ENCODE measurements around the gene PRRX2. TPM values are rescaled to one million over a fixed set of nuclear protein-coding genes. Genes with fewer than 3 reads are reported as not detected.

The PRRX2 gene
- total and polyA plus RNA-seq, 2 of the 13 experiments (the other 11 are each of a cell fraction or from before 2014, with no cell fraction given) = 0.05 TPM; not detected in 1

GRCh38 chr9:129626079-129626624 lies 39.3 kb upstream of the PRRX2 start, which contains the start of gene NTMT1 (continued):
- TF ChIP-seq ZFP90 (CRISPR knock-in tag; IDR thresholded peaks at IDR 0.05; ENCODE audit: borderline replicate concordance) (peak; percentile 91), GZF1 (CRISPR knock-in tag; IDR thresholded peaks at IDR 0.05) (peak; percentile 91; the same call in 1 of the 2 replicates), KDM5A (IDR thresholded peaks at IDR 0.05; ENCODE audit: borderline replicate concordance, low read length) (peak; percentile 73; the same call in 1 of the 2 replicates), HNF1B (CRISPR knock-in tag; IDR thresholded peaks at IDR 0.05) (peak; percentile 50), ZFP91 (CRISPR knock-in tag; IDR thresholded peaks at IDR 0.05; ENCODE audit: borderline replicate concordance) (peak; percentile 86; the same call in 1 of the 2 replicates), HCFC1 (IDR thresholded peaks at IDR 0.05; ENCODE audit: low read depth, low read length) (peak; percentile 16; the same call in 1 of the 2 replicates), ZNF782 (CRISPR knock-in tag; IDR thresholded peaks at IDR 0.05; ENCODE audit: borderline replicate concordance) (peak; percentile 86; the same call in 1 of the 2 replicates), ZNF687 (CRISPR knock-in tag; IDR thresholded peaks at IDR 0.05) (peak; percentile 94), ZFP82 (CRISPR knock-in tag; IDR thresholded peaks at IDR 0.05; ENCODE audit: borderline replicate concordance) (peak; percentile 82), MTERF4 (CRISPR knock-in tag; IDR thresholded peaks at IDR 0.05) (peak; percentile 89; the same call in 1 of the 2 replicates), ZKSCAN1 (IDR thresholded peaks at IDR 0.05; ENCODE audit: low read length) (no peak), MAZ (IDR thresholded peaks at IDR 0.05; ENCODE audit: borderline replicate concordance, low read depth, low read length) (peak; percentile 45; the same call in 1 of the 2 replicates), MAZ (CRISPR knock-in tag; IDR thresholded peaks at IDR 0.05; ENCODE audit: low read depth) (0 out of 2 replicates have a peak, but pooled peaks have one; percentile 49), ZNF772 (CRISPR knock-in tag; IDR thresholded peaks at IDR 0.05) (peak; percentile 60; the same call in 1 of the 2 replicates), ASH2L (IDR thresholded peaks at IDR 0.05; ENCODE audit: insufficient read length, low read depth, low read length) (peak; percentile 86), ZFY (CRISPR knock-in tag; IDR thresholded peaks at IDR 0.05) (peak; percentile 82; the same call in 1 of the 2 replicates), ZNF75D (CRISPR knock-in tag; IDR thresholded peaks at IDR 0.05; ENCODE audit: borderline replicate concordance) (no peak), RAD21 (CRISPR knock-in tag; IDR thresholded peaks at IDR 0.05) (peak; percentile 54; the same call in 1 of the 2 replicates), BRD4 (CRISPR knock-in tag; IDR thresholded peaks at IDR 0.05) (0 out of 2 replicates have a peak, but pooled peaks have one; percentile 18)

Data from HepG2 (cell line).